DND-41 (cell line): ENCODE measurements around the gene RSPRY1.

ENCODE experiments used
- ATAC-seq: fragments of 200-7000 bp; cut with Tn5 transposase; 3 replicates; pipeline ENCODE4 v1.9.1; 2021; ENCODE audit warnings: low read depth; ENCODE audit not compliant: insufficient read depth
- DNase-seq: peaks from one replicate; pipeline ENCODE4 v3.0.0-alpha.2; 2020
- H2AFZ ChIP-seq: 2 replicates; pipeline ENCODE4 v1.6.0; 2012; ENCODE audit warnings: low read depth, low read length
- H3K27ac ChIP-seq: 2 replicates; pipeline ENCODE4 v1.5.1; 2012; ENCODE audit warnings: low read length, inconsistent platforms
- H3K27me3 ChIP-seq: fragments of 200-600 bp; sonication (generic); 2 replicates; pipeline ENCODE4 v1.6.0; 2012; ENCODE audit warnings: low read length, mild to moderate bottlenecking, inconsistent platforms; ENCODE audit not compliant: insufficient read depth, poor library complexity
- H3K36me3 ChIP-seq: 2 replicates; pipeline ENCODE4 v1.5.1; 2012; ENCODE audit warnings: low read length, inconsistent platforms; ENCODE audit not compliant: insufficient read depth
- H3K4me1 ChIP-seq: 2 replicates; pipeline ENCODE4 v1.5.1; 2012; ENCODE audit warnings: mild to moderate bottlenecking, low read length; ENCODE audit not compliant: insufficient read depth
- H3K4me2 ChIP-seq: 2 replicates; pipeline ENCODE4 v1.6.0; 2012; ENCODE audit warnings: mild to moderate bottlenecking, moderate library complexity, low read length, inconsistent platforms; ENCODE audit not compliant: insufficient read depth
- H3K4me3 ChIP-seq, 2 experiments: fragments of 200-600 bp in 1 of 2; shearing (Covaris generic) in 1 of 2; 2 replicates each; pipeline ENCODE4 v1.5.1; 2012 to 2016; ENCODE audit warnings: inconsistent platforms in 2 of 2, low read length in 2 of 2, mild to moderate bottlenecking in 2 of 2, low read depth in 1 of 2, moderate library complexity in 1 of 2
- H3K79me2 ChIP-seq: 2 replicates; pipeline ENCODE4 v1.6.0; 2012; ENCODE audit warnings: low read length, inconsistent platforms; ENCODE audit not compliant: insufficient read depth
- H3K9ac ChIP-seq: 2 replicates; pipeline ENCODE4 v1.6.0; 2012; ENCODE audit warnings: low read depth, mild to moderate bottlenecking, inconsistent platforms, low read length, moderate library complexity
- H3K9me3 ChIP-seq: 2 replicates; pipeline ENCODE4 v1.5.1; 2012; ENCODE audit warnings: low read length, moderate library complexity, mild to moderate bottlenecking, inconsistent platforms; ENCODE audit not compliant: insufficient read depth, severe bottlenecking
- H4K20me1 ChIP-seq: 2 replicates; pipeline ENCODE4 v1.6.0; 2012; ENCODE audit warnings: low read length; ENCODE audit not compliant: insufficient read depth
- CTCF ChIP-seq: IDR thresholded peaks from 2 replicates; pipeline ENCODE4 v1.5.1; 2012; ENCODE audit warnings: borderline replicate concordance, low read length, moderate library complexity, mild to moderate bottlenecking; ENCODE audit not compliant: poor library complexity, severe bottlenecking; ENCODE audit errors: extremely low read depth
- EZH2 ChIP-seq: IDR thresholded peaks from 3 replicates; pipeline ENCODE4 v1.6.1; 2012; ENCODE audit warnings: borderline replicate concordance, low read depth, mild to moderate bottlenecking, moderate library complexity, low read length, inconsistent platforms; ENCODE audit not compliant: severe bottlenecking

Gene RSPRY1

GRCh38 chr16:57138281-57138935 is 47.7 kb upstream of the RSPRY1 start:
- no peak overlapping the region for H3K27ac ChIP-seq
- no peaks in the 10 kb centered on the region for H3K79me2 ChIP-seq
- TF ChIP-seq EZH2 (no peak), CTCF (no peak)
- no peak overlapping the region for H2AFZ ChIP-seq
- no peaks in the 10 kb centered on the region for H4K20me1 ChIP-seq
- H3K9me3 ChIP-seq, result no peaks in the 10 kb centered on the region
- no peak overlapping the region for H3K4me3 ChIP-seq
- ATAC-seq (no peak), DNase-seq (no peak)
- no peak overlapping the region for H3K9ac ChIP-seq
- H3K4me2 ChIP-seq, result no peak overlapping the region
- H3K27me3 ChIP-seq, result no peaks in the 10 kb centered on the region
- no peaks in the 10 kb centered on the region for H3K36me3 ChIP-seq
- H3K4me1 ChIP-seq, result peaks cover 23% of the 10 kb centered on the region

- no peak for DNase-seq
- Histone ChIP-seq H3K27me3 (no peaks in the 10 kb centered on the region), H3K27ac (peak overlapping the region; percentile 67), H3K4me1 (peaks cover 23% of the 10 kb centered on the region), H2AFZ (no peak overlapping the region), H3K9ac (no peak overlapping the region), H3K9me3 (no peaks in the 10 kb centered on the region), H3K79me2 (no peaks in the 10 kb centered on the region), H3K4me2 (no peak overlapping the region), H3K36me3 (no peaks in the 10 kb centered on the region), H4K20me1 (no peaks in the 10 kb centered on the region), H3K4me3 (no peak overlapping the region)
- TF ChIP-seq EZH2, result no peak
- TF ChIP-seq CTCF, result no peak
- no peak for ATAC-seq
These were observed 45.0 kb upstream of the RSPRY1 start for GRCh38 chr16:57140931-57141668.

GRCh38 chr16:57141822-57142631 is 44.1 kb upstream of the RSPRY1 start:
- Histone ChIP-seq H3K27ac (peak overlapping the region; percentile 67), H3K9ac (no peak overlapping the region), H2AFZ (no peak overlapping the region; the same call in none of the 2 replicates), H3K4me2 (no peak overlapping the region), H3K36me3 (no peaks in the 10 kb centered on the region), H3K79me2 (no peaks in the 10 kb centered on the region), H3K9me3 (no peaks in the 10 kb centered on the region), H3K4me1 (peaks cover 23% of the 10 kb centered on the region), H4K20me1 (no peaks in the 10 kb centered on the region; the same call in 1 of the 2 replicates), H3K4me3 (no peak overlapping the region), H3K27me3 (no peaks in the 10 kb centered on the region)
- DNase-seq, result peak; percentile 45
- TF ChIP-seq EZH2 (no peak), CTCF (no peak)
- ATAC-seq, result peak; percentile 75
